ENCODE results near the gene TULP1. TPM values are rescaled to one million over a fixed set of nuclear protein-coding genes. Genes with fewer than 3 reads are reported as not detected.

Gene TULP1
- total RNA-seq, 1 donor, result not detected

DNA sequence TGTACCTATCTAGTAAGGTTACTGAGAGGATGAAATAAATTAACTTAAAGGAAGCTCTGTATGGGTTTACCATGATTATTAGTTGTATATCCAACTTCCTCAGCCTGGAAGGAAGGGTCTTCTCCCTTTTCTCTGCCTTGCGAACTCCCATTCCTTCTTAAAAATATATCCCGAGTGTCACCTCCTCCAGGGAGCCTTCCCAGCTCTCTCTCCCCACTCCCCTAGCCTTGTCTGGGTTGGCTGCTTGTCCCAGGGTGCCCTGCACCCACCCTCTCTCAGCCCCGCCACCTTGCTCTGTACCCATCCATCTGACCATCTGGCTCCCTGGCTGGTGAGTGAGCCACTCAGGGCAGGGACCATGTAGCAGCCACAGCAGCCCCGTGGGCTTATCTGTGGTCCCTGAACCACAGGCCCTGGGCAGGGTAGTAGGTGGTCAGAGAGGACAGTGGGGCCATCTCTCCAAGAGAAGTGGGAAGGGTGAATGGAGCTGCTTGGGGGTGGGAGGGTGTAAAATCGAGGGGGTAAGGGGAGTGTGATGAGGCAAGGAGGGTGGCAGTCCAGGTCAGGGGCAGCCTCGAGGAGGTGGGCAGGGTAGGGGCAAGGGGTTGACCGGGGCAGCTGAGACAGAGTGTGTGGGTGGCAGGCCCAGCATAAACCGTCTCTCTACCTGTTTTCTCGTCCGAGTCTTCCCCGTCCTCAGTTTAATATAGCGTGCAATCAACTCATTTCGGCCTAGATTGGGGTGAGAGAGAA lies 28.6 kb downstream of the TULP1 start:
- TF ChIP-seq, protein P1, sequence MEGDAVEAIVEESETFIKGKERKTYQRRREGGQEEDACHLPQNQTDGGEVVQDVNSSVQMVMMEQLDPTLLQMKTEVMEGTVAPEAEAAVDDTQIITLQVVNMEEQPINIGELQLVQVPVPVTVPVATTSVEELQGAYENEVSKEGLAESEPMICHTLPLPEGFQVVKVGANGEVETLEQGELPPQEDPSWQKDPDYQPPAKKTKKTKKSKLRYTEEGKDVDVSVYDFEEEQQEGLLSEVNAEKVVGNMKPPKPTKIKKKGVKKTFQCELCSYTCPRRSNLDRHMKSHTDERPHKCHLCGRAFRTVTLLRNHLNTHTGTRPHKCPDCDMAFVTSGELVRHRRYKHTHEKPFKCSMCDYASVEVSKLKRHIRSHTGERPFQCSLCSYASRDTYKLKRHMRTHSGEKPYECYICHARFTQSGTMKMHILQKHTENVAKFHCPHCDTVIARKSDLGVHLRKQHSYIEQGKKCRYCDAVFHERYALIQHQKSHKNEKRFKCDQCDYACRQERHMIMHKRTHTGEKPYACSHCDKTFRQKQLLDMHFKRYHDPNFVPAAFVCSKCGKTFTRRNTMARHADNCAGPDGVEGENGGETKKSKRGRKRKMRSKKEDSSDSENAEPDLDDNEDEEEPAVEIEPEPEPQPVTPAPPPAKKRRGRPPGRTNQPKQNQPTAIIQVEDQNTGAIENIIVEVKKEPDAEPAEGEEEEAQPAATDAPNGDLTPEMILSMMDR (IDR thresholded peaks at IDR 0.05; ENCODE audit: insufficient read depth, low read depth, low read length), result no peak
- no peak overlapping the region for H3K4me3 ChIP-seq (ENCODE audit: low read depth, low read length)
- no peak for DNase-seq (ENCODE audit: low read depth)

DNA sequence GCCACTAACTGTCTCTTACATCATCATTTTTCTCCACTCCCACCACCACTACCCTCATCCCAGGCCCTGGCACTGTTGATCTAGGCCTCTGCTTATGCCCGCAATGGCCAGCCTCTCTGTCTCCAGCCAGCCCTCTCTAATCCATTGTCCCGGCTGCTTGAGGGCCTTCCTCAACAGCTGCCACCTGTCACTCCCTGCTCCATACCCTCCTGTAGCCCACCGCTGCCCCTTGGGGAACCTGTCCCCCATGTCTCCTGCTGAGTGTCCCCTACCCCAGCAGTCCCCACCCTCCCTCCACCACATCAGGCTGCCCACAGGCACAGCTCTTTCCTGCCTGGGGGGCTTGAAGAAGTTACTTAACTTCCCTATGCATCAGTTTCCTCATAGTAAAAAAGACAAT lies 29.2 kb downstream of the TULP1 start:
- DNase-seq (ENCODE audit: low read depth), result no peak
- no peak overlapping the region for H3K4me3 ChIP-seq (ENCODE audit: low read depth, low read length)
- TF ChIP-seq, protein P1 (IDR thresholded peaks at IDR 0.05; ENCODE audit: insufficient read depth, low read depth, low read length), result no peak

DNA sequence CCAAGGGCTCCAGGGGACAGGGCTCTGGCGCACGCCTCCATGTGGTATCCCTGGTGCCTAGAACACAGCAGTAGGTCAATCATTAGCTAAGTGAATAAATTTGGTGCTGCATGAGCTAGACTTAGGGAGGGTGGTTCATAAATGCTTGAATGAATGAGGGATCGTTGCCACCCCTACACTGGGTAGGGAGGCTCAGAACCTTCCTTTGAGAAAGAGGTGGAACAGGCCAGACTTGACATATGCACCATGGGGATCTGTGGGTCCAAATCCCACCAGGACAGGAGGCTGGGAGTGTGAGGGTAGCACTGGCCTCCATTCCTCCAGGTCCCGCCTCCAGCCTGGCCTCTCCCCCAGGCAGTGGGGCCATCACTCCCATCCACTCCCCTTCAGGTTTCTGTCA lies 29.6 kb downstream of the TULP1 start:
- no peak overlapping the region for H3K4me3 ChIP-seq (ENCODE audit: low read depth, low read length)
- TF ChIP-seq, protein P1 (IDR thresholded peaks at IDR 0.05; ENCODE audit: insufficient read depth, low read depth, low read length), result no peak
- DNase-seq (ENCODE audit: low read depth), result no peak

DNA sequence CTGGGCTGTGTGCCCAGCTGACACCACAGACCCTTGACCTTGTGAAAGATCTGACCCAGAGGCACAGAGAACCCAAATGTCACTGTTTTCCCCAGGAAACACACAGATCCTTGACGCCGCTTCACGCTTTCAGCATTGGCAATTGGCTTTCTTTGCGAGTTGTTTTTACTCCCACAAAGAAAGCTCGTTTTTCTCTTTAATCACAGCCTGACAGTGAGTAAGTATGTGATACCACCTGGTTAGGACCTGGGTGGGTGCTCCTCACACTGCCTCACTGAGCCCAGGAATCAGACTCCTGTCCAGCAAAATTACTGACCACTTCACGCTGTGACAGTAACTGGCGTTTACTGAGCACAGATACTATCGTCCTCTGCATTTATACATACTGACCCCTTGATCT lies 31.5 kb downstream of the TULP1 start:
- no peak overlapping the region for H3K4me3 ChIP-seq (ENCODE audit: low read depth, low read length)
- TF ChIP-seq, protein P1 (IDR thresholded peaks at IDR 0.05; ENCODE audit: insufficient read depth, low read depth, low read length), result no peak
- no peak for DNase-seq (ENCODE audit: low read depth)

DNA sequence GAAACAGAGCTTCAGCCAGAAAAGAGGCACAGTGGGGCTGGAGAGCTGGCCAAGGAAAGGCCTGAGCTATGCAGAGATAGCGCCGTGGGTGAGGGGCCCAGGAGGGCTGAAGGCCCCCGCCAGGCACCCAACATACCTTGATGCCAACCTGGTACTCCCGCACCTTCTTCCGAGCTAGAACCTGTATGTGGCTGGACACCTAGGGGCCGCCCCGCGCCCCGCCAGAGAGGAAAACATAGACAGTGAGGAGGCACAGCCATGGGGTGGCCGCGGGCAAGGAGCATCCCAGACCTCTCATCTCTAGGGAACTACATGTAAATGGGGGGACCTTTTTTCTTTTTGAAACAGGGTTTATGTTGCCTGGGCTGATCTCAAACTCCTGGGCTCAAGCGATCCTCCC lies 32.5 kb downstream of the TULP1 start:
- TF ChIP-seq, protein P1 (IDR thresholded peaks at IDR 0.05; ENCODE audit: insufficient read depth, low read depth, low read length), result no peak
- DNase-seq (ENCODE audit: low read depth), result no peak
- no peak overlapping the region for H3K4me3 ChIP-seq (ENCODE audit: low read depth, low read length)

DNA sequence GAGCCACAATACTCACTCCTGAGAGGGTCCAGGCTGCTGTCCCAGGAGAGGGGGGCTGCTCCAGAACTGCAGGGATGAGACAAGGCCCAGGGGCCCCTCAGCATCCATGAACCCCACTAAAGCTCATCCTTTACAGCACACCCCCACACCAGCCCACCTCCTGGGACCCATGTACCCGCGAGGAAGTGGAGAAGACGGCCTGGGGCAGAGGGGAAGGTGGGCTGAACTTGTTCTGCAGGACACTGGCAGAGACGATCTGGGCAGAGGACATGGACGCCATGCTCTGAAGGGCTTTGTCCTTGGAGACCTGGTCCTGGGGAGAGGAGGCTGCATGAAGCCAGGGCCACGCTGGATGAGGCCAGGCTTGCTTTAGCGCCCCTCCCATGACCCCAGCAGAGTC lies 34.4 kb downstream of the TULP1 start:
- TF ChIP-seq, protein P1 (IDR thresholded peaks at IDR 0.05; ENCODE audit: insufficient read depth, low read depth, low read length), result no peak
- no peak overlapping the region for H3K4me3 ChIP-seq (ENCODE audit: low read depth, low read length)
- no peak for DNase-seq (ENCODE audit: low read depth)

Data from fibroblast of villous mesenchyme (primary cell).